GM18498 (cell line): ENCODE results near the gene CRYBA2.

Experiments
- ATAC-seq: cut with Tn5 transposase; IDR thresholded peaks from one replicate; pipeline ENCODE4 v1.9.1; 2021; ENCODE audit warnings: mild to moderate bottlenecking, moderate library complexity; ENCODE audit not compliant: unreplicated experiment

CRYBA2 gene

GRCh38 chr2:218983263-218983933 is 9.8 kb downstream of the CRYBA2 start:
- ATAC-seq, result no peak

GRCh38 chr2:218982586-218983262 is 10.5 kb downstream of the CRYBA2 start:
- ATAC-seq, result no peak

- ATAC-seq, result no peak
Observed at GRCh38 chr2:218981881-218982585, 11.2 kb downstream of the CRYBA2 start.

- no peak for ATAC-seq
Observed at GRCh38 chr2:218981390-218981880, 11.8 kb downstream of the CRYBA2 start.

GRCh38 chr2:218980735-218981389 is 12.4 kb downstream of the CRYBA2 start:
- no peak for ATAC-seq

- ATAC-seq, result peak; percentile 87
Observed at GRCh38 chr2:218979846-218980734, 13.1 kb downstream of the CRYBA2 start.

- ATAC-seq, result no peak
Observed at GRCh38 chr2:218975060-218975777, 18.0 kb downstream of the CRYBA2 start.

GRCh38 chr2:218970894-218971293 is 22.3 kb downstream of the CRYBA2 start:
- ATAC-seq, result no peak

- no peak for ATAC-seq
Observed at GRCh38 chr2:218964041-218964771, 29.0 kb downstream of the CRYBA2 start.

GRCh38 chr2:218963601-218964000 is 29.6 kb downstream of the CRYBA2 start:
- no peak for ATAC-seq

- no peak for ATAC-seq
Observed at GRCh38 chr2:218962859-218963492, 30.2 kb downstream of the CRYBA2 start.

- ATAC-seq, result no peak
Observed at GRCh38 chr2:218961651-218962570, 31.3 kb downstream of the CRYBA2 start.

GRCh38 chr2:218961229-218961628 is 32.0 kb downstream of the CRYBA2 start:
- ATAC-seq, result no peak

GRCh38 chr2:218960309-218961165 is 32.7 kb downstream of the CRYBA2 start:
- no peak for ATAC-seq

- no peak for ATAC-seq
Observed at GRCh38 chr2:218959761-218960308, 33.4 kb downstream of the CRYBA2 start.

GRCh38 chr2:218959141-218959731 is 34.0 kb downstream of the CRYBA2 start, which contains the start of gene CDK5R2:
CDK5R2 (plus strand) TSS chr2:218959666; CDS start chr2:218959821, 155 bp downstream.
- ATAC-seq, result peak; percentile 98
